Fibroblast of lung (primary cell): Measurements from ENCODE around the gene DNM1. TPM values are rescaled to one million over a fixed set of nuclear protein-coding genes. Genes with fewer than 3 reads are reported as not detected.

Experiments
- DNase-seq, 2 donors: peaks; one replicate each; pipeline versions ENCODE4 v3.0.0 to v3.0.0-alpha.2; 2010; ENCODE audit warnings: low read depth in 2 of 2
- H2AFZ ChIP-seq: 2 replicates; pipeline ENCODE4 v1.5.1; 2012; ENCODE audit warnings: low read length, control low read depth, inconsistent platforms
- H3K27ac ChIP-seq: 2 replicates; pipeline ENCODE4 v1.5.1; 2011; ENCODE audit warnings: low read length, control low read depth; ENCODE audit not compliant: insufficient read depth
- H3K27me3 ChIP-seq: 2 replicates; pipeline ENCODE4 v1.5.1; 2011; ENCODE audit warnings: mild to moderate bottlenecking, low read length; ENCODE audit not compliant: control insufficient read depth, insufficient read depth
- H3K36me3 ChIP-seq: 2 replicates; pipeline ENCODE4 v1.5.1; 2011; ENCODE audit warnings: low read length; ENCODE audit not compliant: control insufficient read depth, insufficient read depth
- H3K4me1 ChIP-seq: 2 replicates; pipeline ENCODE4 v1.5.1; 2011; ENCODE audit warnings: low read length; ENCODE audit not compliant: control insufficient read depth, insufficient read depth; ENCODE audit errors: extremely low read depth
- H3K4me2 ChIP-seq: 2 replicates; pipeline ENCODE4 v1.5.1; 2011; ENCODE audit warnings: low read length, control low read depth; ENCODE audit not compliant: insufficient read depth; ENCODE audit errors: extremely low read depth
- H3K4me3 ChIP-seq, 4 experiments: fragments of 200-600 bp in 1 of 4; sonication (generic) in 1 of 4; replicated peaks in 1 of 4; 2 replicates each; pipeline ENCODE4 v1.5.1; 2011 to 2016; ENCODE audit warnings: low read length in 4 of 4, low read depth in 3 of 4, mild to moderate bottlenecking in 3 of 4, control low read depth in 2 of 4, inconsistent platforms in 1 of 4, mixed read lengths in 1 of 4; ENCODE audit not compliant: insufficient read depth in 1 of 4; ENCODE audit errors: control extremely low read depth in 1 of 4
- H3K79me2 ChIP-seq: 2 replicates; pipeline ENCODE4 v1.5.1; 2012; ENCODE audit warnings: mild to moderate bottlenecking, low read length, inconsistent platforms; ENCODE audit not compliant: control insufficient read depth, insufficient read depth
- H3K9ac ChIP-seq: 2 replicates; pipeline ENCODE4 v1.5.1; 2011; ENCODE audit warnings: mild to moderate bottlenecking, low read length, control low read depth; ENCODE audit not compliant: insufficient read depth
- H3K9me3 ChIP-seq: 2 replicates; pipeline ENCODE4 v1.5.1; 2012; ENCODE audit warnings: low read depth, low read length; ENCODE audit not compliant: control insufficient read depth, insufficient read depth
- H4K20me1 ChIP-seq: 2 replicates; pipeline ENCODE4 v1.5.1; 2011; ENCODE audit warnings: low read length; ENCODE audit not compliant: control insufficient read depth, insufficient read depth; ENCODE audit errors: extremely low read depth
- CTCF ChIP-seq, 2 donors: IDR thresholded peaks in 1 of 2; conservative IDR thresholded peaks in 1 of 2; 1 replicate in 1 of 2; 2 replicates in 1 of 2; pipeline ENCODE4 v1.5.1; 2011 to 2012; ENCODE audit warnings: low read length in 2 of 2, control low read depth in 1 of 2, inconsistent platforms in 1 of 2, low read depth in 1 of 2, mild to moderate bottlenecking in 1 of 2
- EZH2 ChIP-seq: IDR thresholded peaks from 2 replicates; pipeline ENCODE4 v1.5.1; 2012; ENCODE audit warnings: low read length, control low read depth, mild to moderate bottlenecking; ENCODE audit errors: missing control alignments
- polyA plus RNA-seq, 2 donors: library from polyadenylated mRNA; depleted of rRNA in 1 of 2; stranded (reverse) in 1 of 2; unstranded in 1 of 2; fragments of >200 nt; gene quantifications; 2 replicates each; pipeline ENCODE4 v1.2.1, GENCODE V29; 2011 to 2012; ENCODE audit warnings: missing spikeins in 1 of 2
- total RNA-seq: library from RNA; depleted of rRNA; stranded (reverse); fragments of >200 nt; gene quantifications from 2 replicates; pipeline ENCODE4 v1.2.1, GENCODE V29; 2014

The DNM1 gene
- total and polyA plus RNA-seq, 2 donors (not counting 1 experiment from before 2014, with no cell fraction given) = 3.7 to 30.4 TPM

- no peak overlapping the region for H3K27ac ChIP-seq
- peaks cover 3% of the 10 kb centered on the region for H3K36me3 ChIP-seq
- TF ChIP-seq EZH2 (no peak), CTCF (conservative IDR thresholded peaks at IDR 0.05 in 1 of 2, IDR thresholded peaks at IDR 0.05 in 1 of 2; ENCODE audit: low read depth in 1 of 2, low read length in 2 of 2) (no peak)
- H2AFZ ChIP-seq = no peak overlapping the region
- H3K4me1 ChIP-seq = peaks cover 6% of the 10 kb centered on the region
- H3K4me2 ChIP-seq = no peak overlapping the region
- H3K4me3 ChIP-seq = no peak overlapping the region
- H4K20me1 ChIP-seq = no peaks in the 10 kb centered on the region
- no peaks in the 10 kb centered on the region for H3K27me3 ChIP-seq
- H3K9ac ChIP-seq = no peak overlapping the region
- H3K79me2 ChIP-seq = no peaks in the 10 kb centered on the region
- H3K9me3 ChIP-seq = no peaks in the 10 kb centered on the region
- no peak for DNase-seq
These were observed 89.9 kb downstream of the DNM1 start for GRCh38 chr9:128293091-128293490.

GRCh38 chr9:128294142-128294541 is 91.0 kb downstream of the DNM1 start:
- TF ChIP-seq EZH2 (no peak), CTCF (conservative IDR thresholded peaks at IDR 0.05 in 1 of 2, IDR thresholded peaks at IDR 0.05 in 1 of 2; ENCODE audit: low read depth in 1 of 2, low read length in 2 of 2) (no peak)
- no peak overlapping the region for H3K27ac ChIP-seq

GRCh38 chr9:128296340-128297220 is 93.4 kb downstream of the DNM1 start:
- Histone ChIP-seq H3K4me3 (no peak overlapping the region), H3K27me3 (no peaks in the 10 kb centered on the region), H2AFZ (no peak overlapping the region), H4K20me1 (no peaks in the 10 kb centered on the region), H3K79me2 (no peaks in the 10 kb centered on the region), H3K4me2 (no peak overlapping the region), H3K27ac (no peak overlapping the region), H3K36me3 (no peaks in the 10 kb centered on the region), H3K9me3 (no peaks in the 10 kb centered on the region), H3K9ac (no peak overlapping the region), H3K4me1 (peaks cover 6% of the 10 kb centered on the region)
- TF ChIP-seq CTCF (conservative IDR thresholded peaks at IDR 0.05 in 1 of 2, IDR thresholded peaks at IDR 0.05 in 1 of 2; ENCODE audit: low read depth in 1 of 2, low read length in 2 of 2) (no peak), EZH2 (no peak)
- peak in 1 of 2 donors; percentile 11 for DNase-seq

More at GRCh38 chr9:128294142-128294541, 91.0 kb downstream of the DNM1 start:
- no peaks in the 10 kb centered on the region for H3K79me2 ChIP-seq
- no peak overlapping the region for H3K4me3 ChIP-seq
- H3K9me3 ChIP-seq = no peaks in the 10 kb centered on the region
- no peaks in the 10 kb centered on the region for H4K20me1 ChIP-seq
- no peak overlapping the region for H3K9ac ChIP-seq
- H3K4me2 ChIP-seq = no peak overlapping the region
- H2AFZ ChIP-seq = no peak overlapping the region
- H3K4me1 ChIP-seq = peaks cover 6% of the 10 kb centered on the region
- no peak for DNase-seq
- no peaks in the 10 kb centered on the region for H3K36me3 ChIP-seq
- H3K27me3 ChIP-seq = no peaks in the 10 kb centered on the region
